Ishikawa (cell line): ENCODE results near the gene USHBP1.

ENCODE experiments used
- CEBPB ChIP-seq: IDR thresholded peaks from 2 replicates; pipeline ENCODE4 v1.6.1; 2012
- CREB1 ChIP-seq: IDR thresholded peaks from 2 replicates; pipeline ENCODE4 v1.6.1; 2012; ENCODE audit warnings: low read depth
- EGR1 ChIP-seq: IDR thresholded peaks from 2 replicates; pipeline ENCODE4 v1.6.1; 2012
- EP300 ChIP-seq: IDR thresholded peaks from 2 replicates; pipeline ENCODE4 v1.6.1; 2012; ENCODE audit warnings: borderline replicate concordance
- FOXM1 ChIP-seq: IDR thresholded peaks from 2 replicates; pipeline ENCODE4 v1.6.1; 2012; ENCODE audit warnings: low read depth, borderline replicate concordance
- NFIC ChIP-seq: IDR thresholded peaks from 2 replicates; pipeline ENCODE4 v1.6.1; 2012
- RAD21 ChIP-seq: IDR thresholded peaks from 2 replicates; pipeline ENCODE4 v1.6.1; 2012; ENCODE audit warnings: low read depth
- TAF1 ChIP-seq: IDR thresholded peaks from 2 replicates; pipeline ENCODE4 v1.6.1; 2012; ENCODE audit warnings: low read depth, mild to moderate bottlenecking
- TCF12 ChIP-seq: IDR thresholded peaks from 2 replicates; pipeline ENCODE4 v1.6.1; 2012; ENCODE audit warnings: low read depth
- TEAD4 ChIP-seq: IDR thresholded peaks from 2 replicates; pipeline ENCODE4 v1.6.1; 2012
- YY1 ChIP-seq: IDR thresholded peaks from 2 replicates; pipeline ENCODE4 v1.6.1; 2012; ENCODE audit warnings: low read depth
- ZBTB7A ChIP-seq: IDR thresholded peaks from 2 replicates; pipeline ENCODE4 v1.6.1; 2012; ENCODE audit warnings: low read depth
- TF ChIP-seq, protein P1 (sequence below): IDR thresholded peaks from 2 replicates; pipeline ENCODE4 v1.6.1; 2012
- TF ChIP-seq, protein P2 (sequence below): IDR thresholded peaks from 2 replicates; pipeline ENCODE4 v1.6.1; 2012; ENCODE audit warnings: low read depth, mild to moderate bottlenecking
- TF ChIP-seq, protein P3 (sequence below): IDR thresholded peaks from 2 replicates; pipeline ENCODE4 v1.6.1; 2012

Gene USHBP1

DNA sequence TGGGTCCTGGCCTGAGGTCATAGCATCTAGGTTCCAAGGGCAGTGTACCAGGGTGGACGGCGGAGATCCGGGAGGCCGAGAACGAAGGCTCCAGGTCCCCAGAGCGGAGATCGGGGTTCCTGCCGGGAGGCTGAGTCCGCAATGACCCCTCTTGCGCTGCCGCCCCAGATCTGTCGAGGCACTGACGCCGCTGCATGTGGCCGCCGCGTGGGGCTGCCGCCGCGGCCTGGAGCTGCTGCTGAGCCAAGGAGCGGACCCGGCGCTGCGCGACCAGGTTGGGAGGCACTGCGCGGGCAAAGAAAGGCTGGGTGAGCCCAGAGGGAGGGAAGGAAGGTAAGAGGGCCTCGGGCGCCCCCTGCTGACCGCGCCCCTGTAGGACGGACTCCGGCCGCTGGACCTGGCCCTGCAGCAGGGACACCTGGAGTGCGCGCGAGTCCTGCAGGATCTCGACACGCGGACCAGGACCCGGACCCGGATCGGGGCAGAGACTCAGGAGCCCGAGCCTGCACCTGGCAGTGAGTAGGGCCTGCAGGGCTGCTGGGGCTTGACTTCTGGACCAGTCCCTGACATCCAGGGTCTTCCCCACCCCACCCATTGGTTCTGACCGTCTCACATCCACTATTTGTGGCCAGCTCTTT is 18.1 kb upstream of the USHBP1 start:
- TF ChIP-seq CREB1 (no peak), TAF1 (no peak), EGR1 (no peak), TEAD4 (no peak), ZBTB7A (no peak), RAD21 (peak; percentile 91), NFIC (no peak), FOXM1 (no peak), YY1 (no peak), EP300 (no peak), CEBPB (no peak), TCF12 (peak; percentile 47; the same call in 1 of the 2 replicates)
- TF ChIP-seq, protein P1, sequence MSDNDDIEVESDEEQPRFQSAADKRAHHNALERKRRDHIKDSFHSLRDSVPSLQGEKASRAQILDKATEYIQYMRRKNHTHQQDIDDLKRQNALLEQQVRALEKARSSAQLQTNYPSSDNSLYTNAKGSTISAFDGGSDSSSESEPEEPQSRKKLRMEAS: peak; percentile 98
- TF ChIP-seq, protein P2, sequence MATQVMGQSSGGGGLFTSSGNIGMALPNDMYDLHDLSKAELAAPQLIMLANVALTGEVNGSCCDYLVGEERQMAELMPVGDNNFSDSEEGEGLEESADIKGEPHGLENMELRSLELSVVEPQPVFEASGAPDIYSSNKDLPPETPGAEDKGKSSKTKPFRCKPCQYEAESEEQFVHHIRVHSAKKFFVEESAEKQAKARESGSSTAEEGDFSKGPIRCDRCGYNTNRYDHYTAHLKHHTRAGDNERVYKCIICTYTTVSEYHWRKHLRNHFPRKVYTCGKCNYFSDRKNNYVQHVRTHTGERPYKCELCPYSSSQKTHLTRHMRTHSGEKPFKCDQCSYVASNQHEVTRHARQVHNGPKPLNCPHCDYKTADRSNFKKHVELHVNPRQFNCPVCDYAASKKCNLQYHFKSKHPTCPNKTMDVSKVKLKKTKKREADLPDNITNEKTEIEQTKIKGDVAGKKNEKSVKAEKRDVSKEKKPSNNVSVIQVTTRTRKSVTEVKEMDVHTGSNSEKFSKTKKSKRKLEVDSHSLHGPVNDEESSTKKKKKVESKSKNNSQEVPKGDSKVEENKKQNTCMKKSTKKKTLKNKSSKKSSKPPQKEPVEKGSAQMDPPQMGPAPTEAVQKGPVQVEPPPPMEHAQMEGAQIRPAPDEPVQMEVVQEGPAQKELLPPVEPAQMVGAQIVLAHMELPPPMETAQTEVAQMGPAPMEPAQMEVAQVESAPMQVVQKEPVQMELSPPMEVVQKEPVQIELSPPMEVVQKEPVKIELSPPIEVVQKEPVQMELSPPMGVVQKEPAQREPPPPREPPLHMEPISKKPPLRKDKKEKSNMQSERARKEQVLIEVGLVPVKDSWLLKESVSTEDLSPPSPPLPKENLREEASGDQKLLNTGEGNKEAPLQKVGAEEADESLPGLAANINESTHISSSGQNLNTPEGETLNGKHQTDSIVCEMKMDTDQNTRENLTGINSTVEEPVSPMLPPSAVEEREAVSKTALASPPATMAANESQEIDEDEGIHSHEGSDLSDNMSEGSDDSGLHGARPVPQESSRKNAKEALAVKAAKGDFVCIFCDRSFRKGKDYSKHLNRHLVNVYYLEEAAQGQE: no peak
- TF ChIP-seq, protein P3, sequence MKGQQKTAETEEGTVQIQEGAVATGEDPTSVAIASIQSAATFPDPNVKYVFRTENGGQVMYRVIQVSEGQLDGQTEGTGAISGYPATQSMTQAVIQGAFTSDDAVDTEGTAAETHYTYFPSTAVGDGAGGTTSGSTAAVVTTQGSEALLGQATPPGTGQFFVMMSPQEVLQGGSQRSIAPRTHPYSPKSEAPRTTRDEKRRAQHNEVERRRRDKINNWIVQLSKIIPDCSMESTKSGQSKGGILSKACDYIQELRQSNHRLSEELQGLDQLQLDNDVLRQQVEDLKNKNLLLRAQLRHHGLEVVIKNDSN: peak; percentile 33; the same call in 1 of the 2 replicates

DNA sequence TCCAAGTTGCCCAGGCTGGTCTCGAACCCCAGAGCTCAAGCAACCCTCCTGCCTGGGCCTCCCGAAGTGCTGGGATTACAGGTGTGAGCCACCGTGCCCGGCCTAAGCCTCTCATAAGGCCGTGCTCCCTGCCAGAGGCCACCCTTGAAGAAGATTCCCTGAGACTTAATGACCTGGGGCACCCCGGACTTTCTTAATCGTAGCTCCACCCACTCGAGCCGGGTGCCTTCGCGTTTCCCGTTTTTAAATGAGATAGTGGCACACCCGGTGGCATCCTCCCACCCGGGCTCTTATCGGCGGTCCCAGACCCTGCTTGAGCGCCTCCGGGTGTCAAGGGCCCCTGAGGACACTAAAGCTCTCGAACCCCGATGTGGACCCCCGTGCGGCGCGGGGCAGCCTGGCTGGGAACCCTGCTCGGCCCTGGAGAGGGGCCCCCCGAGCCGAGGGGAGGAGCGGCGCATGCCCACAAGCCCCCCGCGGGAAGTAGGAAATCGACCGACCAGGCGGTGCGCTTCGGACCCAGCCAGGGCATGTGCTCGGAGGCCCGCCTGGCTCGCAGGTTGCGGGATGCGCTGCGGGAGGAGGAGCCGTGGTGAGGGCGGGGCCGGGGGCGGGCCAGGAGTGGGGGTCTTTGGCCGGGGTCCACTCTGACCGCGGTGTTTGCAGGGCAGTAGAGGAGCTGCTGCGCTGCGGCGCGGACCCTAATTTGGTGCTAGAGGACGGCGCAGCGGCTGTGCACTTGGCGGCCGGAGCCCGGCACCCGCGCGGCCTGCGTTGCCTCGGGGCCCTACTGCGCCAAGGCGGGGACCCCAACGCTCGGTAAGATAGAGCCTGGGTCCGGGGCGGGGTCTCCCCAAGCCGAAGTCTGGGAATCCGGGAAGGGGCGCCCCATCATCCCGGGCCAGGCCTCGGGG is 17.1 kb upstream of the USHBP1 start, which contains the start of gene ANKLE1:
Gene ANKLE1 (plus strand): TSS at position 511 of the 914 bp plus-strand sequence. CDS start 20 bp downstream, at position 531.
- no peak for TF ChIP-seq TAF1
- TF ChIP-seq CREB1: no peak
- no peak for TF ChIP-seq CEBPB
- TF ChIP-seq NFIC: no peak
- no peak for TF ChIP-seq FOXM1
- TF ChIP-seq TEAD4: no peak
- no peak for TF ChIP-seq YY1
- TF ChIP-seq, protein P2: no peak
- TF ChIP-seq RAD21: no peak
- TF ChIP-seq, protein P3: no peak
- TF ChIP-seq, protein P1: no peak
- no peak; the same call in 1 of the 2 replicates for TF ChIP-seq ZBTB7A
- no peak for TF ChIP-seq EP300
- no peak for TF ChIP-seq TCF12
- TF ChIP-seq EGR1: no peak

DNA sequence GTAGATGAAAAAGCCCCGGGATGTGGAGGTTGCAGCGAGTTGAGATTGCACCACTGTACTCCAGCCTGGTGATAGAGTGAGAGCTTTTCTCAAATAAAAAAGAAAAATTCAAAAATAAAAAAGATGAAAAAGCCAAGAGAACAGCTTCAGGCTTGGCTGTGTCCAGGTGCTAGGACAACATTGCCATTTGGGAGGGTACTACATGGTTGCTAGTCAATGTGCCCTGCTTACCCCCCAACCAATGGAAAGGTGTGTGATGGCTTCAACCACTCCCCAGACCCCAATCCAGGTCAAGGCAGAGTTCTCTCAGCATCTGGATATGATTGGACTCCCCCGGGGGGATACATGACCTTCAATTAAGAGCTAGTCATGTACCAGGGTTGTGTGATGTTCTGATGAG is 14.9 kb upstream of the USHBP1 start:
- TF ChIP-seq CREB1 (no peak), ZBTB7A (no peak), TEAD4 (no peak), FOXM1 (no peak), TCF12 (no peak)
- TF ChIP-seq, protein P3: no peak

DNA sequence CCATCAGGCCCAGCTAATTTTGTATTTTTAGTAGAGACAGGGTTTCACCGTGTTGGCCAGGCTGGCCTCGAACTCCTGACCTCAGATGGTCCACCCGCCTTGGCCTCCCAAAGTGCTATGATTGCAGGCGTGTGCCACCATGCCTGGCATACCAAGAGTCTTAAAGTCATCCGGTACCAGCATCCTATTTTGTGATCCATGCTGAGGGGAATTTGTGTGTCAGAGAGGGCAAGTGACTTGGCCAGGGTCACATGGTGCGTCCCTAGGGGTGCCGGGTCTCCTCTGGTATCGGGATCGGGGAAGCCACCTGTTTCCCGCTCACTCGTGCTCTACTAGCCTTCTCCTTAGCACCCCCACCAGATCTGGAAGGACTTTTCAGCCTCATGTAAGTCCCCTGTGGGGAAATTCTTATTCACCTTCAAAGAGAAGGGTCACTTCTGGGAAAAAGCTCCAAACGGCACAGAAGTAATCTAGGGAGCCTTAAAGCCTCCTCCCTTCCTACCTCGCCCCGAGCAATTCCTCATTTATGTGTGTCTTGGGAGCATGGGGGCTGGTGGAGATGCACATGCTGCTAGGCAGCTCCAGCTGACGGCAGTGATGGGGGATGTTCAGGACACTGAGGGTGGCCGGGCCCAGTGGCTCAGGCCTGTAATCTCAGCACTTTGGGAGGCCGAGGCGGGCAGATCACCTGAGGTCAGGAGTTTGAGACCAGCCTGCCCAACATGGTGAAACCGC is 11.1 kb upstream of the USHBP1 start:
- no peak for TF ChIP-seq NFIC
- TF ChIP-seq RAD21: no peak
- TF ChIP-seq EGR1: no peak
- no peak for TF ChIP-seq FOXM1
- TF ChIP-seq, protein P1: no peak
- TF ChIP-seq ZBTB7A: no peak
- no peak for TF ChIP-seq CEBPB
- TF ChIP-seq, protein P3: no peak
- TF ChIP-seq EP300: no peak
- TF ChIP-seq TEAD4: no peak
- TF ChIP-seq YY1: no peak
- TF ChIP-seq, protein P2: no peak
- TF ChIP-seq TAF1: no peak
- no peak for TF ChIP-seq TCF12
- TF ChIP-seq CREB1: no peak
